ENCODE measurements around the gene BTBD16. TPM values are rescaled to one million over a fixed set of nuclear protein-coding genes. Genes with fewer than 3 reads are reported as not detected.

BTBD16 gene
- total RNA-seq, 1 experiment from 2014 or later, result not detected

DNA sequence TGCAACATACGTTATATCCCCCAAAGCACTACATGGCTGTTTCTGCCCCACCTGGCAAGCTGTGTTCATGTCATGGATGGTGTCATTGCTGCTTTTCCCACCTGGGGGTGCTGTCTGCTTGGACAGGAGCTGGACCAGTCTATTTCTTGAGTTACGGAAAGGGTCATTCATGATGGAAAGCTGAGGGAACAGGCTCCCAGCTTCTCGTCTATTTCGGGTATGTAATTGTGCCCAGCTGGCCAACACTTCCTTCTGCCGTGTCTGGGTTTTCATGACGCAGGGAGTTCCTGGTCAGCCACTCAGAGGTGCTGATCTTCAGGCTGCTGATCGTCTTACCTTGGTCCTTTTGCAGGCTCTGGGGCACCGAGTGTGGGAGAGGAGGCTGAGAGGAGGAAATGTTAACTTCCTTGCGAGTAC, 8.6 kb downstream of the BTBD16 start:
- peak; percentile 79 for DNase-seq
- Histone ChIP-seq H2BK15ac (ENCODE audit: low read depth, low read length) (no peak overlapping the region), H3K14ac (ENCODE audit: insufficient read depth, low read length) (no peak overlapping the region), H3K4me2 (ENCODE audit: insufficient read depth, insufficient read length, low read length) (no peak overlapping the region), H3K4me1 (ENCODE audit: insufficient read depth, low read length) (peaks cover 5% of the 10 kb centered on the region; the same call in 1 of the 2 replicates), H2BK12ac (ENCODE audit: insufficient read length, low read depth, low read length) (no peak overlapping the region), H3K23ac (ENCODE audit: insufficient read length, low read depth, low read length) (no peak overlapping the region), H4K5ac (ENCODE audit: insufficient read length, low read depth, low read length) (no peak overlapping the region), H4K20me1 (ENCODE audit: control insufficient read depth, insufficient read depth, insufficient read length) (no peaks in the 10 kb centered on the region), H3K9ac (ENCODE audit: extremely low read depth, insufficient read length, low read length) (no peak overlapping the region), H2BK20ac (ENCODE audit: low read depth, low read length, poor library complexity, severe bottlenecking) (no peak overlapping the region), H3K27me3 (ENCODE audit: insufficient read depth, low read length) (no peaks in the 10 kb centered on the region), H3T11ph (ENCODE audit: low read length) (no peak overlapping the region), H3K4ac (ENCODE audit: low read depth, low read length) (no peak overlapping the region), H3K27ac (ENCODE audit: insufficient read length, low read depth, low read length) (no peak overlapping the region), H2BK5ac (ENCODE audit: insufficient read length, low read length) (no peak overlapping the region), H3K56ac (ENCODE audit: insufficient read length, low read depth, low read length) (no peak overlapping the region), H3K79me1 (ENCODE audit: insufficient read depth, low read depth, low read length, poor library complexity, severe bottlenecking) (no peaks in the 10 kb centered on the region), H2BK120ac (ENCODE audit: low read depth, low read length, poor library complexity, severe bottlenecking) (no peak overlapping the region), H2AK5ac (ENCODE audit: insufficient read length, low read length) (no peak overlapping the region), H3K23me2 (ENCODE audit: insufficient read length, low read depth, low read length, poor library complexity, severe bottlenecking) (no peaks in the 10 kb centered on the region), H3K18ac (ENCODE audit: insufficient read length, low read depth, low read length) (no peak overlapping the region), H4K91ac (ENCODE audit: insufficient read length, low read depth, low read length) (no peak overlapping the region), H4K8ac (replicated peaks; ENCODE audit: insufficient read length, low read depth, low read length) (no peak overlapping the region), H3K9me3 (ENCODE audit: control insufficient read depth, low read depth, low read length) (no peaks in the 10 kb centered on the region), H2AFZ (ENCODE audit: low read length) (no peak overlapping the region), H3K79me2 (ENCODE audit: insufficient read depth, low read length) (no peaks in the 10 kb centered on the region)
- Mint-ChIP-seq H3K27me3 (ENCODE audit: low read depth) (no peaks in the 10 kb centered on the region; the same call in 1 of the 2 replicates), H3K36me3 (ENCODE audit: insufficient read depth in 1 of 3, low read depth in 3 of 3) (no peaks in the 10 kb centered on the region), H3K9me3 (no peaks in the 10 kb centered on the region), H3K27ac (no peak overlapping the region), H3K4me1 (peaks cover 17 to 26% of the 10 kb centered on the region in 2 experiments), H3K4me3 (no peak overlapping the region)
- TF ChIP-seq, protein P1, sequence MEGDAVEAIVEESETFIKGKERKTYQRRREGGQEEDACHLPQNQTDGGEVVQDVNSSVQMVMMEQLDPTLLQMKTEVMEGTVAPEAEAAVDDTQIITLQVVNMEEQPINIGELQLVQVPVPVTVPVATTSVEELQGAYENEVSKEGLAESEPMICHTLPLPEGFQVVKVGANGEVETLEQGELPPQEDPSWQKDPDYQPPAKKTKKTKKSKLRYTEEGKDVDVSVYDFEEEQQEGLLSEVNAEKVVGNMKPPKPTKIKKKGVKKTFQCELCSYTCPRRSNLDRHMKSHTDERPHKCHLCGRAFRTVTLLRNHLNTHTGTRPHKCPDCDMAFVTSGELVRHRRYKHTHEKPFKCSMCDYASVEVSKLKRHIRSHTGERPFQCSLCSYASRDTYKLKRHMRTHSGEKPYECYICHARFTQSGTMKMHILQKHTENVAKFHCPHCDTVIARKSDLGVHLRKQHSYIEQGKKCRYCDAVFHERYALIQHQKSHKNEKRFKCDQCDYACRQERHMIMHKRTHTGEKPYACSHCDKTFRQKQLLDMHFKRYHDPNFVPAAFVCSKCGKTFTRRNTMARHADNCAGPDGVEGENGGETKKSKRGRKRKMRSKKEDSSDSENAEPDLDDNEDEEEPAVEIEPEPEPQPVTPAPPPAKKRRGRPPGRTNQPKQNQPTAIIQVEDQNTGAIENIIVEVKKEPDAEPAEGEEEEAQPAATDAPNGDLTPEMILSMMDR (conservative IDR thresholded peaks at IDR 0.05), result peak; percentile 89
- no CpG with 5 or more reads among the region's 9 CpGs for WGBS (ENCODE audit: extremely low coverage, insufficient read length, low lambda C conversion rate)
